22Rv1 (cell line): Measurements from ENCODE around the gene CCDC93.

Experiments used
- ZFX ChIP-seq: fragments of 450-650 bp; IDR thresholded peaks from 2 replicates; pipeline ENCODE4 v1.6.1; 2017; ENCODE audit warnings: antibody characterized with exemption, borderline replicate concordance
- TF ChIP-seq, protein P1 (sequence below): fragments of 450-650 bp; IDR thresholded peaks from 2 replicates; pipeline ENCODE4 v1.5.1; 2017; ENCODE audit warnings: mild to moderate bottlenecking

DNA sequence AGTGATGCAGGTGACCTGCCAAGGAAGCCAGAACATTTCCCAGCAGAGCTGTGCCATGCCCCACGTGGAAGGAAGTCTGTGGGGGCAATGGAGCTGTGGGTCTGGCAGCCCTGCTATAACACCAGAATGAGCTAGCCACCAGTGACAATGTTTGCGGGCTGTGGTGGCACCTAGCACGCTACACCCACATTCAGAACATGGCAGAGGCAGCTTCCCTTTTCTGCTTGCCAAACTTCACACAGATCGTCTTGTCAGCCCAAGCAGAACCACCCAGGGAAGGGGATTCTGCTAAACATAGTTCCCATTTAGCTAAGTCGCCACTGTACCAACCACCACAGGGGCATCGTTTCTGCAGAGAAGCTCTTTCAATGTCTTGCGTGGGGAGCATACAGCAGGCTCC is 27.0 kb upstream of the CCDC93 start:
- TF ChIP-seq, protein P1, sequence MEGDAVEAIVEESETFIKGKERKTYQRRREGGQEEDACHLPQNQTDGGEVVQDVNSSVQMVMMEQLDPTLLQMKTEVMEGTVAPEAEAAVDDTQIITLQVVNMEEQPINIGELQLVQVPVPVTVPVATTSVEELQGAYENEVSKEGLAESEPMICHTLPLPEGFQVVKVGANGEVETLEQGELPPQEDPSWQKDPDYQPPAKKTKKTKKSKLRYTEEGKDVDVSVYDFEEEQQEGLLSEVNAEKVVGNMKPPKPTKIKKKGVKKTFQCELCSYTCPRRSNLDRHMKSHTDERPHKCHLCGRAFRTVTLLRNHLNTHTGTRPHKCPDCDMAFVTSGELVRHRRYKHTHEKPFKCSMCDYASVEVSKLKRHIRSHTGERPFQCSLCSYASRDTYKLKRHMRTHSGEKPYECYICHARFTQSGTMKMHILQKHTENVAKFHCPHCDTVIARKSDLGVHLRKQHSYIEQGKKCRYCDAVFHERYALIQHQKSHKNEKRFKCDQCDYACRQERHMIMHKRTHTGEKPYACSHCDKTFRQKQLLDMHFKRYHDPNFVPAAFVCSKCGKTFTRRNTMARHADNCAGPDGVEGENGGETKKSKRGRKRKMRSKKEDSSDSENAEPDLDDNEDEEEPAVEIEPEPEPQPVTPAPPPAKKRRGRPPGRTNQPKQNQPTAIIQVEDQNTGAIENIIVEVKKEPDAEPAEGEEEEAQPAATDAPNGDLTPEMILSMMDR, result no peak
- TF ChIP-seq ZFX, result no peak
